ENCODE data around the gene KCTD21. TPM values are rescaled to one million over a fixed set of nuclear protein-coding genes. Genes with fewer than 3 reads are reported as not detected.

KCTD21 gene
- polyA plus RNA-seq, 4 donors: 4.1 to 6.5 (median 5.6) TPM

DNA sequence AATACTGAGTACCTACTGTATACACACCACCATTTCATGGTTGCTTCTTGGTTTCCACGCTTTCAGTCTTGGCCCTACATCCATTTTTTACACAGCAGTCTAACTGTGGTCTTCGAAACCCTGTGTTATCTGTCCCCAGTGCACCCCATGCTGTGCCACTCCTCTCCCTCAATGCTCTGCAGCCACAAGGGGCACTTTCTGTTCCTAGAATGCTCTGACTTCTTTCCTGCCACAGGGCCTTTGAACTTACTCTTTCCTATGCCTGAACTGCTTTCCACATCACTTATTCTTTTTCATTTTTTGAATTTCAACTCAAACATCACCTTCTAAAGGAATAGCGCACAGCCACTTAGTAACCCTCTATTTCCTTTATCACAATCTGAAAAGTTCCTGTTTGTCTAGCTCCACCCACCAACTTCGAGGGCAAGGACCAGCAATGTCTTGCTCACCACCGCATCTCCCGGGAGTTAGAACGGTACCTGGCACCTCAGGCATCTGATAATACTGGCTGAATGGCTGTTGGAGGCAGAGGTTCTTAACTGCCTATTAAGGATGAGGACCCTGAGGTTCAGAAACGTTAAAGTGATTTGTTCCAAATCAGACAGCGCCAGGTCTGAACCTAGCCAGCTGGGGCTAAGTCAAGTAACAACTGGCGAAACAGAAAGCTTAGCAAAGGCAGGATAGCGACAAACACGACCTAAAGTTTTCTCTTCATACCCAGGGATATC, 49.6 kb downstream of the KCTD21 start:
- Histone ChIP-seq H3K27me3 (ENCODE audit: control insufficient read depth in 3 of 3, insufficient read depth in 3 of 3, low read length in 3 of 3) (no peaks in the 10 kb centered on the region), H3K36me3 (ENCODE audit: control insufficient read depth in 3 of 3, insufficient read depth in 2 of 3, low read depth in 1 of 3, low read length in 3 of 3) (peaks cover 0 to 14% (median 0%) of the 10 kb centered on the region in 3 donors), H3K4me3 (ENCODE audit: low read depth in 1 of 3, low read length in 3 of 3) (peak overlapping the region; percentile 59 to 88 (median 75)), H3K9me3 (ENCODE audit: control insufficient read depth in 2 of 2, insufficient read depth in 1 of 2, low read depth in 1 of 2, low read length in 1 of 2) (no peaks in the 10 kb centered on the region), H3K27ac (ENCODE audit: low read depth in 1 of 3, low read length in 2 of 3) (peak overlapping the region; percentile 61 to 85 (median 74)), H3K4me1 (ENCODE audit: control insufficient read depth in 3 of 3, insufficient read depth in 2 of 3, low read depth in 1 of 3, low read length in 2 of 3) (peaks cover 3 to 5% (median 4%) of the 10 kb centered on the region in 3 donors)
- WGBS, 3 donors: 16 to 17% (median 16%) methylated on average over 12 of the region's 12 CpGs
- FAIRE-seq (no peak), DNase-seq (peak in 1 of 2 donors; percentile 67)

DNA sequence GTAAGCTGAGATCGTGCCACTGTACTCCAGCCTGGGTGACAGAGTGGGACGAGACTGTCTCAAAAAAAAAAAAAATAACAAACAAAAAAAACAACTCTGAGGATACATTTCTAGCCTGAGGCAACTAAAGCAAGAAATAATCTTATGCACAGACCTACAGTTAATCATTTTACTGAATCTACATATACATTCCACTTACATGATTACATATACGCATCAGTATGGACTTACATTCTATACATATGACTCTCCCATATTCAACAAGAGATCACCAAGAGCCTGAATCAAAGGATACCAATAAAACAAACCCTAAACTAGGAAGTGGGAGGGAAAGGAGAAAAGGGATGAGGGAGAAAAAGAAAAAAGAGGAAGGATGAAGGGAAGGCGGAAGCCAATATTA, 50.1 kb downstream of the KCTD21 start:
- Histone ChIP-seq H3K36me3 (ENCODE audit: control insufficient read depth in 3 of 3, insufficient read depth in 2 of 3, low read depth in 1 of 3, low read length in 3 of 3) (peaks cover 0 to 14% (median 0%) of the 10 kb centered on the region in 3 donors), H3K4me1 (ENCODE audit: control insufficient read depth in 3 of 3, insufficient read depth in 2 of 3, low read depth in 1 of 3, low read length in 2 of 3) (peaks cover 3 to 5% (median 4%) of the 10 kb centered on the region in 3 donors), H3K27me3 (ENCODE audit: control insufficient read depth in 3 of 3, insufficient read depth in 3 of 3, low read length in 3 of 3) (no peaks in the 10 kb centered on the region), H3K27ac (ENCODE audit: low read depth in 1 of 3, low read length in 2 of 3) (no peak overlapping the region), H3K4me3 (ENCODE audit: low read depth in 1 of 3, low read length in 3 of 3) (no peak overlapping the region), H3K9me3 (ENCODE audit: control insufficient read depth in 2 of 2, insufficient read depth in 1 of 2, low read depth in 1 of 2, low read length in 1 of 2) (no peaks in the 10 kb centered on the region)
- WGBS, 3 donors: 92 to 93% (median 93%) methylated on average over 4 of the region's 4 CpGs
- no peak for DNase-seq
- FAIRE-seq: no peak

DNA sequence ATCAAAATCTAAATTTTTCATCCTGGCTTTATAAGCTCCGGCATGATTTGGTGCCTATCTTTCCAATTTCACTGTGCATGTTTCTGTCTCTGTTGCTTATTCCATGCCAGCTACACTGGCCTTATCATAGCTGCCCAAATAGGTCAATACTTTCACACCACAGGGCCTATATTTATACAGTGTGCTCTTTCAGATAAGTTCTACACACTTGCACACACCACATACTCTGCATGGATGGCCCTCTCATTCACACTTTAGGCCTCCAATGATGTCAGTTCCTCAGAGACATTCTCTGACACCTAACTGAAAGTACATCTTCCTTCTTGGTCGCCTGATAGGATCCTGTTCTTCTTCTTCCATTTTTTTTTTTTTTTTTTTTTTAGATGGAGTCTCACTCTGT, 56.0 kb downstream of the KCTD21 start:
- no peak overlapping the region for H3K4me3 ChIP-seq (ENCODE audit: low read depth in 1 of 3, low read length in 3 of 3)
- FAIRE-seq (no peak), DNase-seq (no peak)
- no peaks in the 10 kb centered on the region for H3K4me1 ChIP-seq (ENCODE audit: control insufficient read depth in 3 of 3, insufficient read depth in 2 of 3, low read depth in 1 of 3, low read length in 2 of 3)
- no peaks in the 10 kb centered on the region for H3K27me3 ChIP-seq (ENCODE audit: control insufficient read depth in 3 of 3, insufficient read depth in 3 of 3, low read length in 3 of 3)
- H3K27ac ChIP-seq (ENCODE audit: low read depth in 1 of 3, low read length in 2 of 3): no peak overlapping the region
- no peaks in the 10 kb centered on the region for H3K9me3 ChIP-seq (ENCODE audit: control insufficient read depth in 2 of 2, insufficient read depth in 1 of 2, low read depth in 1 of 2, low read length in 1 of 2)
- WGBS, 3 donors: 89 to 94% (median 91%) methylated on average over 2 of the region's 2 CpGs
- H3K36me3 ChIP-seq (ENCODE audit: control insufficient read depth in 3 of 3, insufficient read depth in 2 of 3, low read depth in 1 of 3, low read length in 3 of 3): peaks cover 0 to 14% (median 0%) of the 10 kb centered on the region in 3 donors

DNA sequence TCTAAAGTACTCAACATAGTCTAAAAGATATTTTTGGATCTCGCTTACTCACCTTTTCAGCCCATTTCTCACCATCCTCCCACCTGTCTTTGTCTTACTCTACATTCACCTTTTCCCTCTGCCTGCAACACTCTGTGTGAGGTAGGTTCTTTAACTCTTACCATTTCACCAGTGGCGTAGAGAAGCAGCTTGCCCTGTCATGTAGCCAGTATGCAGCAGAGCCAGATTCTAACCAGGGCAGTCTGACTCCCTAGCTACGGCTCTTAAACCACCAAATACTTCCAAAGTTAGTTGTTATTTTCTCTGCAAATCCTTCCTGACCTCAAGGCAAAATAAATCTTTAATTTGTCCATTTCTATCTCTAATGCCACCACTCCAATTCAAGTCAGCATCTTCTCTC, 56.5 kb downstream of the KCTD21 start:
- Histone ChIP-seq H3K4me3 (ENCODE audit: low read depth in 1 of 3, low read length in 3 of 3) (no peak overlapping the region), H3K27ac (ENCODE audit: low read depth in 1 of 3, low read length in 2 of 3) (no peak overlapping the region), H3K4me1 (ENCODE audit: control insufficient read depth in 3 of 3, insufficient read depth in 2 of 3, low read depth in 1 of 3, low read length in 2 of 3) (no peaks in the 10 kb centered on the region), H3K27me3 (ENCODE audit: control insufficient read depth in 3 of 3, insufficient read depth in 3 of 3, low read length in 3 of 3) (no peaks in the 10 kb centered on the region), H3K36me3 (ENCODE audit: control insufficient read depth in 3 of 3, insufficient read depth in 2 of 3, low read depth in 1 of 3, low read length in 3 of 3) (peaks cover 0 to 14% (median 0%) of the 10 kb centered on the region in 3 donors), H3K9me3 (ENCODE audit: control insufficient read depth in 2 of 2, insufficient read depth in 1 of 2, low read depth in 1 of 2, low read length in 1 of 2) (no peaks in the 10 kb centered on the region)
- DNase-seq (no peak), FAIRE-seq (no peak)
- WGBS, 3 donors: 63 to 79% (median 64%) methylated on average over 3 of the region's 3 CpGs

DNA sequence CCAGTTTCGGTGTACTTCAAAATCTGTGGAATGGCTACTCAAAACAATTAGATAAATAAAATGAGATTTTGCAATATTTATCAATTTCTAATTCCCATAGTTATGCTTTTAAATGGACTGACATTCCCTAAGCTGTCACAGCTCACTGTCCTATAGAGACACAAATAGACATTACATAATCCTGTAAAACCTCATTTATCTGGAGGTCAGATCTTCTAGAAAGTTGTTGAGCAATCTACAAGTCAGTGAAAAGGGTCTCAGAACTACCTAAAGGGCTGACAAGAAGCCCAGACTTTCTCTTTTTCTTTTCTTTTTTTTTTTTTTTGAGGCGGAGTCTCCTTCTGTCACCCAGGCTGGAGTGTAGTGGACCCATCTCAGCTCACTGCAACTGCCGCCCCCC, 61.0 kb downstream of the KCTD21 start:
- 94 to 100% (median 99%) methylated on average over 3 of the region's 3 CpGs for WGBS, 3 donors
- DNase-seq: no peak
- Histone ChIP-seq H3K36me3 (ENCODE audit: control insufficient read depth in 3 of 3, insufficient read depth in 2 of 3, low read depth in 1 of 3, low read length in 3 of 3) (peaks cover 0 to 10% (median 0%) of the 10 kb centered on the region in 3 donors), H3K4me1 (ENCODE audit: control insufficient read depth in 3 of 3, insufficient read depth in 2 of 3, low read depth in 1 of 3, low read length in 2 of 3) (no peaks in the 10 kb centered on the region), H3K4me3 (ENCODE audit: low read depth in 1 of 3, low read length in 3 of 3) (no peak overlapping the region), H3K9me3 (ENCODE audit: control insufficient read depth in 2 of 2, insufficient read depth in 1 of 2, low read depth in 1 of 2, low read length in 1 of 2) (no peaks in the 10 kb centered on the region), H3K27ac (ENCODE audit: low read depth in 1 of 3, low read length in 2 of 3) (no peak overlapping the region), H3K27me3 (ENCODE audit: control insufficient read depth in 3 of 3, insufficient read depth in 3 of 3, low read length in 3 of 3) (no peaks in the 10 kb centered on the region)
- no peak for FAIRE-seq

Other genes starting within 250 kb of the KCTD21 start
- gene INTS4, start 194.0 kb downstream of the KCTD21 start, polyA plus RNA-seq: 10 to 100 TPM; 15.1 to 28.0 (median 20.4) TPM
- 10 to 100 TPM in 1 of 4 donors, 1 to 10 TPM in 3; 2.5 to 11.1 (median 5.2) TPM for gene KCTD14, start 165.3 kb downstream of the KCTD21 start, polyA plus RNA-seq
- gene THRSP, start 124.8 kb downstream of the KCTD21 start, polyA plus RNA-seq: 10 to 100 TPM in 1 of 4 donors, under 1 TPM in 2, not detected in 1; 0.09 to 17.5 (median 0.54) TPM
- gene NDUFC2, start 108.8 kb downstream of the KCTD21 start, polyA plus RNA-seq: 100 to 1,000 TPM; 172 to 381 (median 178) TPM
- gene ALG8, start 49.0 kb downstream of the KCTD21 start, polyA plus RNA-seq: 10 to 100 TPM in 3 of 4 donors, 1 to 10 TPM in 1; 10.0 to 39.0 (median 19.6) TPM
- 1 to 10 TPM; 1.7 to 7.8 (median 3.5) TPM for gene USP35, start 293 bp upstream of the KCTD21 start, polyA plus RNA-seq
- 10 to 100 TPM in 1 of 4 donors, 1 to 10 TPM in 3; 6.8 to 13.6 (median 8.5) TPM for gene GAB2, start 229.2 kb upstream of the KCTD21 start, polyA plus RNA-seq

Measured in small intestine (tissue), 7 donors.